Hematopoietic multipotent progenitor cell treated with erythropoietin and hydrocortisone succinate and interleukin-3 and kit ligand, for 8 days (in vitro differentiated cells): Measurements from ENCODE around the gene S100A7.
"Not testable (repeated sequence)": the region's sequence is repeated elsewhere in the genome, so short reads cannot be mapped to it uniquely, and the experiment has no call there.

Experiments
- DNase-seq: peaks from one replicate; pipeline ENCODE4 v3.0.0-alpha.2; 2015

The S100A7 gene

DNA sequence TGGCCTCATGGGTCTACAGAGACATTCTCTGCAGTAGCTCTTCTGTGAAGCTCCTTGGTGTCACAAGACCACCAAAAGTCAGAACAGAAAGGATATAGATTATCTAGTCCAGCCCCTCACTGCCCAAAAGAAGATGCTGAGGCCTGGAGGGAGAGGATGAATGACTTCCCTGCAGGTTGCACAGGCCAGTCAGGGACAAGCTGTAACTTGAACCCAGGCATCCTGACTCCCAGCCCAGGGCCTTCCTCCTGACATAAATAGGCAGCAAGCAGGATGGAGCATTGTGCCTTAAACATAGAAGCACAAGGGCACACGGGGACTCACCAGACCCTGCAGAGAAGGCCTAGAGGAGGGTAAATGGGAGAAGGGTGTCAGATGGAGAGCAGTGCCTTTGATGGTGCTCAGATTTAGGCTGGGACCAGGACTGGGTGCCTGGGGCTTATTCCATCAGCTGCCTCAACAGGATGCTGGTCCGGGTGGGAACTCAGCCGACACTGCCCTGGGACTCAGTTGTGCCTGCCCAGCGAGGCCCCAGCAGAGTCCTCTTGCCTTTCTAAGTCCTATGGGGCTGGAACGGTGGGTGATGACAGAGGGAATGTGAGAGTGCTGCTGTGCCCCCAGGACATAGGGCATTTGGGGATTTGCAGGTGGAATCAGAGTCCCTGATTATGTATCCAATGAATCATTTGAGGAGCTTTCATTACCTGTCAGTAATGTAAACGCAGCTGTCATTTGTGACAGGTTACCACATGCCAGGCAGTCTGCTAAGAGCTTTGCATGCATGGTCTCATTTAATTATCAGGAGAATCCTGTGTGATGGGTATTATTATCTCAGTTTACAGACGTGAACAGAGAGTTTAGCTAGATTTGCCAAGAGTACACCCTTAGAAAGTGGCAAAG, 30.9 kb downstream of the S100A7 start:
- DNase-seq, result no peak

DNA sequence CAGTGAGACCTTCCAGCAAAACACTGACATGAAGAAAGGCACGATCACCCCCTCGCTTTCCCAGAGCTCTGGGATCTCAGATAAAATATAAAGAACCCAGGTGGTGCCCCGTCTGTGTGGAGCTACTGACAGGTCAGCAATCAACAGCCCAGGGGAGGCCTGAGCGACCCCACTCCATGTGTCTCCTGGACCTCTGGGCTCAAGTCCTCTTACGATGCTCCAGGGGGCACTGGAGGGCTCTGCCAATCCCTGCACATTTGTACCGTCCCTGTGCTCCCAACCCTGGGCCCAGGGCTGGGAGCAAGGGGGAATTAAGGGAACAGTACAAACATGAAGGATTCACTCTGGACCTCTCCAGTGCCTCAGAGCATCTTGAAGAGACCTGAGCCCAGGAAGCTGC, 31.7 kb downstream of the S100A7 start:
- no peak for DNase-seq

DNA sequence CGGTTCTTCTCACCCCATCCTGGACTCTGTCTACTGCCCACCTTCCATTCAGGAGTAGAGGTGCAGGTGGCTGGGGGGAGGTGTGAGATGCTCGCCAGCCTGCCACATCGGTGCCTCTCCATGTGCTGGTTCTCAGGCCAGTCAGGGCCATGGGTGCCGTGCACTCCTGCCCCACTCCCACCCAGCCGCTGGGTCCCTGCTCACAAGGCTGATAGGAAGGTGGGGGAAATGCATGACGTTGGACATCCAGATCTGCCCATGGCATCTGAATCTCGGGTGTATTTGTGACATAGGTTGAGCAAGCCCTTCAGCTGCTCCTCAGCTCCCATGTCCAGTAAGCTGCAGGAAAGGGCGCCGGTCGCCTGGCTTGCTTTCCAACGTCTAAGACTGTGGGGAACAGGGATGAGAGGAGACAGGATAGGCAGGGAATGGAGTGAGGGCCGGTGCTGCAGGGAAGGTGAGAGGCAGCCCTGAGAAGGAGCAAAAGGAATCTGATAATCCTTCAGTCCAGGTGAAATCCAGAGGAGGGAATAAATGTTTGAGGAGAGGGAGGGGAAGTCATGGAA, 32.3 kb downstream of the S100A7 start:
- no peak for DNase-seq

DNA sequence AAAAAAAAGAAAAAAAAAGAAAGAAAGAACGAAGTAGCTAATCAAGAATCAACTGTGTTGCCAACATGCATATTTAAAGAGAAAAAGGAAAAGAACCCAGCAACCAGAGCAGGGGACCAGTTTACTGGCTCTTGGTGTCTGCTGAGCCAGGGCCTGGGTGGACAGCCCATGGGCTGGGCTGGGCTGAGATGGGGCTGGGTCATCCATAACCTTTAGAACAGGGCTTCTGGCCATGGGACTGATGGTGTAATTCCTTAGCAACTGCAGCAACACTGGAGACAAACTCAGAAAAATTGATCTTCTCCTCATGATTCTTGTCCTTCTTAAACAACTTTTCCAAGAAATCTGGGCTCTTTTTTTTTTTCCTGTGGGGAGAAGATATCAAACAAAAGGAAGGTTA, 33.6 kb downstream of the S100A7 start:
- no peak for DNase-seq

DNA sequence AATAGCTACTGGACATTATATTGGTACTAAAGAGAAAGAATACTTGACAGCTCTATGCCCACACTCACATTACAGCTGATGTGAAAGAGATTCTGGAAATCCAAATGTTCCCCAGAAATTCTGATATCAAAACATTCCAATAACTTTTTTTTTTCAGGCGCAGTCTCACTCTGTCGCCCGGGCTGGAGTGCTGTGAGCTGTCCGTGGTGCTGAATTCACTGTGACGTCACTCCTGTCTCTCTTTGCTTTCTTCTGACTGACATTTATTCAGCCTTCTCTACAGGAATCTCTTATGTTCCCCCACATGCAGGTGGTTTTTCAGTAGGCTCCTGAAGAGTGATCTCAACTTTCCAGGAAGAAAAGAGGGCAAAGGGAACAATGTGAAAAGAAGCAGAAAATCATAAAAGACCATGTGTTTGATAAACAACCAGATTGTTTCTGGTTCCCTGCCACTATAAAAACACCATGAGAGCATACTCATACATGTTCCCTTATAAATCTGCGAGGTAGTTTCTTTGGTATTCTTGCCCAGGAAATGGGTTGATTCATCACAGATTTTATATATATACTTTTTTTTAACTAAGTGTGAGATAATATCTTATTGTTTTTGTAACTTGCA, 37.9 kb downstream of the S100A7 start:
- DNase-seq, result peak; percentile 67

DNA sequence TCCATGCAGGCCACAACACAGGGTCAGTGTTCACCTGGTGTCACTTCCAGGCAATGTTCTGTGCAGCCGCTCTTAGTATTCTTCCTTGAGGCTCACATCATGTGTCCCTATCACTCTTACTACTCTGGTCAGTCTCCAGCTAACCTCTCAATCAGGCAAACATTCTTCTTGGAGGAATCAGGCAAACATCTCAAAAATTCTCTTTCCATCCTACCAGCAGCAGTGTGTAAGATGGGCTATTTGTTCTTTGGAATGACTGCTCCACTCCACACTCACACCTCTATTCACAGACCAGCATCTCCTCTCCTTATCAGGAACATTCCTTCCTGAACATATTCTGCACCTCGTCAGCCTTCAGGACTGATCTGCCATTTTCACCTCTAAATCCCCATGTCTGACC, 40.1 kb downstream of the S100A7 start:
- no peak for DNase-seq

DNA sequence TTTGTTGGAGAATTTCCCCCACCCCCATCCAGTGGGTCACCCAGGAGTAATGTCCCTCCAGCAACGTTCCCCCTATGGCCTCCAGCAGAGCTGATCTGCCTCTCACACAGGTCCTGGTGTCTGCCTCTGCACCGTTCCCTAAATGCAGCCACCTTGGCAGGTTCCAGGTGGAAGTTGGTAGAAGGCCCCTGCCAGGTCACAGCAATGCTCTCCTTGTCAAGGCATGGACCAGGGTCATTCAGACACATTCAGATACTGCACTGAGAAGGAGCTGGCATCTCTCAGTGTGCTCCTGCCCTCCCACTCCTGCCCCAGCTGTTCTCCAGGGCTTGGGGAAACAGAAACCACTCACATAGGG, 41.0 kb downstream of the S100A7 start:
- DNase-seq, result not testable (repeated sequence)

DNA sequence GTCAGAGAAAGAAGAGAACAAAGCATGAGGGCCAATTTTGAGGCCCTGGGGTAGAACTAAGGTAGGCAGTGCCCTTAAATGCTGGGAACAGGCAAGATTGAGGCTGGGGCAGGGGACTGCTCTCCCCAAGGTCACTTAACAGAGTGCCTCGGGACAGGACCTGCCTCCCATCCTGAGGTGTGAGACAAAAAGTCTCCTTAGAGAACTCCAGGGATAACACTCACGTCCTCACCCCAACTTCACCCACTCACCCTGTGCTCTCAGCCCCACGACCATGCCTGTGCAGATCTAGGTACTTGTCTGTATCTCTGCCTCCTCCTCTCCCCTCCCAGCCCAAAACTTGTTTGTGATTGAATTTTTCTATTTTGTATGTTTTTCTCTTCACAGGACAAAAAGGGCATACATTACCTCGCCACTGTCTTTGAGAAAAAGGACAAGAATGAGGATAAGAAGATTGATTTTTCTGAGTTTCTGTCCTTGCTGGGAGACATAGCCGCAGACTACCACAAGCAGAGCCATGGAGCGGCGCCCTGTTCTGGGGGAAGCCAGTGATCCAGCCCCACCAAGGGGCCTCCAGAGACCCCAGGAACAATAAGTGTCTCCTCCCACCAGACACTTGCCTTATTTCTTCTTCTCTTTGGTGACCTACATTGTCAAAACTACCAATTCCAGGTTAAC, 41.6 kb downstream of the S100A7 start:
- DNase-seq, result not testable (repeated sequence)

DNA sequence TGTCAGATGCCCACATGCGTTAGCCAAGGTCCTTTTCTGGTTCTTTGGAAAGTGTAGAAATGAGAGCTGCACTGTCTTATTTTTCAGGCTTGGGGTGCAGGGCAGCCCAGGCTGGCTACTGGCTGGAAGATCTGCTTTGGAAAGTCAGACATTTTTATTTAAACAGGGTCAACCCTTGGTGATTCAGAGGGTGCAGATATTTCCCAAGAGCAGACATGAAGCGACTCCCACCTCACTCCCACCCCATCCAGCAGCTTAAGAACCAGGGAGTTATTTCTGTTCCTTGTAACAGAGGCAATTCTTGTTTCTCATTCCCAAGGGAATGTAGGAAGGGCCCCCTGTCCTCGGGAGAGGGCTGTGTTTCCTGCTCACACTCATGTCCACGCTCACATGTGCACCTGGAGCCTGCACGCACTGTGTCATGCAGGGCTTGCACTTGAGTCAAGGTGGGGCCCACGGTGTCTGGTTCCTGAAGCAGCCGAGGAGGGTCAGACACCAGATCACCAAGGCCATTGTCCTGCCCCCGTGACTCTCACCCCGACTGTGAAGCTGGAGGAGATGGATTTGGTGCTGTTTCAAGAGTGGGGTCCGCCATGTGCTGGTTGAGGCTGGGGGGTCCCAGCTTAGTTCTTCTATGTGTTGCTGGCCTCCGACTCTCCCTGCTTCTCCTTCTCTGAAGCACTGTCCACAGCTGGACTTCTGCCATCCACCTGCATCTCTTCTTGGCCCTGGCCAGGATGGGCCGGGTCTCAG, 43.1 kb downstream of the S100A7 start:
- DNase-seq, result no peak

DNA sequence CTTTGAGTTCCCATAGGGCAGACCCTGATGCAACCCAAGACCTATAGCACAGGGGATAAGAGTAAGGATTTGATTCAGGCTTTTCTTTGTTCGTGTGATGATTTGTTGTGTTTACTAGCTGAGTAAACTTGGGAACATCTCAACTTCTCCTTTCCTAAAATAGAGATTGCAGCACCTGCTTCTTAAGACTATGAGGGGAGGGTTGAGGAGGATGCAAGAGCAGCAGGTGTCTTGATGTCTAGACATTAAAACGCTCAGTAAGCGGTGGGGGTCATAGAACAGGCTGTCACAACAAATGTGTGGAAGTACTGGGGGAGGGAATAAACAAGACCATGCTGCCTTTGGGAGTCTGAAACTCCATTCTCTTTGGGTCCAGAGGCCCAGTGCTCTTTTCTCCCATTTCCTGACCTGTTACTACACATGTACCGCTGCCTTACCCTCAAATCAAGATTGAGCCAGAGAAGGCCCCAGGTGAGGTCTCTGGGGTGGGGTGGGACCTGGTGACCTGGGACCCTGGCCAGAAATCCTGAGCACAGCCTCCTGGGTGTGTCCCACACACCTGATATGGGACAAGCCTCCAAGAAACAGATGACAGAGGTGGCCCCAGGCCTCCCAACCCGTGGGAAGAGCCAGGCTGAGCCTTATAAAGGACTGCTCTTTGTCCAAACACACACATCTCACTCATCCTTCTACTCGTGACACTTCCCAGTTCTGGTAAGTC, 44.4 kb downstream of the S100A7 start, which contains the start of gene S100A7A:
Gene S100A7A (plus strand): TSS at position 671 of the 721 bp plus-strand sequence. CDS start 1,563 bp downstream, outside the sequence.
- DNase-seq, result no peak

DNA sequence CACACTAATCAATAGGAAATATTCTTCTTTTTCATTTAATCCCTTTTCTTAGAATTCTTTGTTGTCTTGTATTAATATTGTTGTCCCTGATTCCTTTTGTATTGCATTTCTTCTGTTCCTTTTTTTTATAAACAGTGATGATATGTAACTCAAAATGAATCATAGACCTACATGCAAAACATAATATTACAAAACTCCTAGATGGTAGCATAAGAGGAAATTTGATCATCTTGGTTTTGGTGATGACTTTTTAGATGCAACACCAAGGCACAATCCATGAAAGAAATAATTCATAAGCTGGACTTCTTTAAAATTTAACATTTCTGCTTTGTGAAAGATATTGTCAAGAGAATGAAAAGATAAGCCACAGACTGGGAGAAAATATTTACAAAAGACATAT, 46.5 kb downstream of the S100A7 start:
- not testable (repeated sequence) for DNase-seq
